HepG2 (cell line): ENCODE results near the gene SMIM20.

ENCODE experiments used
- RFX5 ChIP-seq: IDR thresholded peaks from 2 replicates; pipeline ENCODE4 v1.6.1; 2011; ENCODE audit warnings: low read depth, low read length, improper control_type of control experiment
- TF ChIP-seq, protein P1 (sequence below): sonication (generic); formaldehyde crosslinking; IDR thresholded peaks from 2 replicates; pipeline ENCODE4 v1.4.0; 2020; ENCODE audit warnings: missing genetic modification reagents
- TF ChIP-seq, protein P2 (sequence below): sonication (generic); formaldehyde crosslinking; IDR thresholded peaks from 2 replicates; pipeline ENCODE4 v1.5.0; 2020; ENCODE audit warnings: mild to moderate bottlenecking, missing genetic modification reagents, moderate library complexity

DNA sequence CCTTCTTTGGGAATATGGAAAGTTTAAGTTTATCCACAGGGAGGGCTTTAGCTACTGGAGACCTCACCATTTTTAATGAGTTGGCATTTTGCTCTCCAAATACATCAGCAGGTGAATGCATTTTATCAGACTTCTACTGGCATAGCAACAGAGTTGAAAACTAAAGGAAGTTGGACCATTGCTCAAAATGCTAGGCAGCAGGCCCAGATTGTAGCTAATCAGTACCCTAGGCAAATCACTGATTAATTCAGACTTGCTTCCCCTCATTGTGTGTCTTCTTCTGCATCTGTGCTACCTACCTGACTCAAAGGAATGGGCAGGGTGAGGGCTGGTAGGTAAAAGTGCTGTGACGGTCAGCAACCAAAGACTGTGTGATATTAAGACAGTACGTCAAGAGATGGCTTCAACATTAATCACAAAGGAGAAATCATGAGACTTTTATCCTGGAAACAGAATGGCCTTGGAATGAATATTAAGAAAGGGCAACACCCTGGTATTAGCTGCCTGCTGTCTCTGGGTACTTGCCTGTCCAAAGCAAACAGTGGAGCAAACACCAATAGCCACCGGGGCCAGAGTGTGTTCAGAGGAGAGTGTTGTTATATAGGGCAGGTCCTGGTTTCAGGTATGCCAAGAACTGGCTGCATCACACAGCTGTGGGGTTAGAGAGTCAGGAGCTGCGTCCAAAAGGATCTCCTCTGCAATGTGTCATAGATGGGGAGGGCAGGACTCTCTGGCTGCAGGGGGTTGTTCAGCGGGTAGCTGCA lies 17.1 kb upstream of the SMIM20 start:
- TF ChIP-seq, protein P1, sequence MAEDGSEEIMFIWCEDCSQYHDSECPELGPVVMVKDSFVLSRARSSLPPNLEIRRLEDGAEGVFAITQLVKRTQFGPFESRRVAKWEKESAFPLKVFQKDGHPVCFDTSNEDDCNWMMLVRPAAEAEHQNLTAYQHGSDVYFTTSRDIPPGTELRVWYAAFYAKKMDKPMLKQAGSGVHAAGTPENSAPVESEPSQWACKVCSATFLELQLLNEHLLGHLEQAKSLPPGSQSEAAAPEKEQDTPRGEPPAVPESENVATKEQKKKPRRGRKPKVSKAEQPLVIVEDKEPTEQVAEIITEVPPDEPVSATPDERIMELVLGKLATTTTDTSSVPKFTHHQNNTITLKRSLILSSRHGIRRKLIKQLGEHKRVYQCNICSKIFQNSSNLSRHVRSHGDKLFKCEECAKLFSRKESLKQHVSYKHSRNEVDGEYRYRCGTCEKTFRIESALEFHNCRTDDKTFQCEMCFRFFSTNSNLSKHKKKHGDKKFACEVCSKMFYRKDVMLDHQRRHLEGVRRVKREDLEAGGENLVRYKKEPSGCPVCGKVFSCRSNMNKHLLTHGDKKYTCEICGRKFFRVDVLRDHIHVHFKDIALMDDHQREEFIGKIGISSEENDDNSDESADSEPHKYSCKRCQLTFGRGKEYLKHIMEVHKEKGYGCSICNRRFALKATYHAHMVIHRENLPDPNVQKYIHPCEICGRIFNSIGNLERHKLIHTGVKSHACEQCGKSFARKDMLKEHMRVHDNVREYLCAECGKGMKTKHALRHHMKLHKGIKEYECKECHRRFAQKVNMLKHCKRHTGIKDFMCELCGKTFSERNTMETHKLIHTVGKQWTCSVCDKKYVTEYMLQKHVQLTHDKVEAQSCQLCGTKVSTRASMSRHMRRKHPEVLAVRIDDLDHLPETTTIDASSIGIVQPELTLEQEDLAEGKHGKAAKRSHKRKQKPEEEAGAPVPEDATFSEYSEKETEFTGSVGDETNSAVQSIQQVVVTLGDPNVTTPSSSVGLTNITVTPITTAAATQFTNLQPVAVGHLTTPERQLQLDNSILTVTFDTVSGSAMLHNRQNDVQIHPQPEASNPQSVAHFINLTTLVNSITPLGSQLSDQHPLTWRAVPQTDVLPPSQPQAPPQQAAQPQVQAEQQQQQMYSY (CRISPR knock-in tag) = no peak
- TF ChIP-seq, protein P2, sequence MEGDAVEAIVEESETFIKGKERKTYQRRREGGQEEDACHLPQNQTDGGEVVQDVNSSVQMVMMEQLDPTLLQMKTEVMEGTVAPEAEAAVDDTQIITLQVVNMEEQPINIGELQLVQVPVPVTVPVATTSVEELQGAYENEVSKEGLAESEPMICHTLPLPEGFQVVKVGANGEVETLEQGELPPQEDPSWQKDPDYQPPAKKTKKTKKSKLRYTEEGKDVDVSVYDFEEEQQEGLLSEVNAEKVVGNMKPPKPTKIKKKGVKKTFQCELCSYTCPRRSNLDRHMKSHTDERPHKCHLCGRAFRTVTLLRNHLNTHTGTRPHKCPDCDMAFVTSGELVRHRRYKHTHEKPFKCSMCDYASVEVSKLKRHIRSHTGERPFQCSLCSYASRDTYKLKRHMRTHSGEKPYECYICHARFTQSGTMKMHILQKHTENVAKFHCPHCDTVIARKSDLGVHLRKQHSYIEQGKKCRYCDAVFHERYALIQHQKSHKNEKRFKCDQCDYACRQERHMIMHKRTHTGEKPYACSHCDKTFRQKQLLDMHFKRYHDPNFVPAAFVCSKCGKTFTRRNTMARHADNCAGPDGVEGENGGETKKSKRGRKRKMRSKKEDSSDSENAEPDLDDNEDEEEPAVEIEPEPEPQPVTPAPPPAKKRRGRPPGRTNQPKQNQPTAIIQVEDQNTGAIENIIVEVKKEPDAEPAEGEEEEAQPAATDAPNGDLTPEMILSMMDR (CRISPR knock-in tag) = no peak
- TF ChIP-seq RFX5 = no peak
